Endothelial cell of umbilical vein (primary cell): Measurements from ENCODE around the gene ALKBH7. TPM values are rescaled to one million over a fixed set of nuclear protein-coding genes. Genes with fewer than 3 reads are reported as not detected.

Experiments
- BruUV-seq: library from RNA; stranded (reverse); fragments of 400-500 nt; replicated peaks from 2 replicates; lab custom pipeline; 2021; lab: Mats Ljungman, UMichigan
- CTCF ChIA-PET: fragments of 300-600, 350-600 bp; sonication (Branson Sonifier 250); formaldehyde crosslinking; loops from one replicate; lab custom pipeline; 2021; ENCODE audit warnings: antibody characterized with exemption, inconsistent platforms; lab: Charles Lee
- POLR2A ChIA-PET: fragments of 300-600, 350-600 bp; sonication (Branson Sonifier 250); formaldehyde crosslinking; loops from one replicate; lab custom pipeline; 2021; ENCODE audit warnings: antibody characterized with exemption, inconsistent platforms; lab: Charles Lee
- DNase-seq: peaks from one replicate; pipeline ENCODE4 v3.0.0-alpha.2; 2011; ENCODE audit warnings: low read depth, low spot score
- FAIRE-seq: peaks from 2 replicates; lab custom pipeline; 2011; peaks lifted over from hg19 to GRCh38; lab: Jason Lieb, UNC
- H2AFZ ChIP-seq: 2 replicates; pipeline ENCODE4 v1.6.0; 2012; ENCODE audit warnings: low read depth, low read length, control low read depth, inconsistent platforms
- H3K27ac ChIP-seq: 2 replicates; pipeline ENCODE4 v1.5.1; 2011; ENCODE audit warnings: low read depth, mild to moderate bottlenecking, control low read depth, low read length, moderate library complexity; ENCODE audit not compliant: insufficient read depth
- H3K27me3 ChIP-seq, 2 experiments: 2 replicates each; pipeline versions ENCODE4 v1.6.0 to v1.6.1; 2011; ENCODE audit warnings: low read length in 2 of 2, mixed read lengths in 1 of 2; ENCODE audit not compliant: control insufficient read depth in 2 of 2, insufficient read depth in 2 of 2
- H3K36me3 ChIP-seq, 2 experiments: 2 replicates in 1 of 2; 3 replicates in 1 of 2; pipeline ENCODE4 v1.5.1; 2011; ENCODE audit warnings: low read length in 2 of 2, mild to moderate bottlenecking in 1 of 2, moderate library complexity in 1 of 2; ENCODE audit not compliant: control insufficient read depth in 2 of 2, insufficient read depth in 2 of 2; ENCODE audit errors: extremely low read depth in 1 of 2
- H3K4me1 ChIP-seq: 3 replicates; pipeline ENCODE4 v1.5.1; 2011; ENCODE audit warnings: mild to moderate bottlenecking, low read length; ENCODE audit not compliant: control insufficient read depth, insufficient read depth; ENCODE audit errors: extremely low read depth
- H3K4me2 ChIP-seq: 2 replicates; pipeline ENCODE4 v1.6.1; 2011; ENCODE audit warnings: low read length, control low read depth, mixed read lengths; ENCODE audit not compliant: insufficient read depth
- H3K4me3 ChIP-seq, 3 experiments: fragments of 200-600 bp in 1 of 3; sonication (generic), shearing (Covaris generic) in 1 of 3; replicated peaks in 1 of 3; 2 replicates each; pipeline ENCODE4 v1.5.1; 2011 to 2016; ENCODE audit warnings: control low read depth in 3 of 3, low read length in 3 of 3, mild to moderate bottlenecking in 2 of 3, inconsistent platforms in 1 of 3, low read depth in 1 of 3, moderate library complexity in 1 of 3; ENCODE audit not compliant: insufficient read depth in 1 of 3
- H3K79me2 ChIP-seq: 2 replicates; pipeline ENCODE4 v1.6.0; 2012; ENCODE audit warnings: low read length, inconsistent platforms; ENCODE audit not compliant: control insufficient read depth, insufficient read depth
- H3K9ac ChIP-seq: replicated peaks from 2 replicates; pipeline ENCODE3; 2011; ENCODE audit warnings: low read length, control low read depth; ENCODE audit not compliant: insufficient read depth; ENCODE audit errors: extremely low read depth
- H3K9me1 ChIP-seq: replicated peaks from 3 replicates; pipeline ENCODE4 v1.6.0; 2011; ENCODE audit warnings: mild to moderate bottlenecking, low read length; ENCODE audit not compliant: control insufficient read depth, insufficient read depth; ENCODE audit errors: extremely low read depth
- H3K9me3 ChIP-seq: replicated peaks from 2 replicates; pipeline ENCODE4 v1.5.1; 2012; ENCODE audit warnings: low read length, inconsistent platforms; ENCODE audit not compliant: control insufficient read depth, insufficient read depth
- H4K20me1 ChIP-seq: replicated peaks from 2 replicates; pipeline ENCODE3; 2011; ENCODE audit warnings: mild to moderate bottlenecking, low read length; ENCODE audit not compliant: control insufficient read depth, insufficient read depth; ENCODE audit errors: extremely low read depth
- FOS ChIP-seq: IDR thresholded peaks from 2 replicates; pipeline ENCODE4 v1.6.1; 2011; ENCODE audit warnings: mild to moderate bottlenecking, low read length, moderate library complexity, borderline replicate concordance; ENCODE audit not compliant: insufficient read depth
- JUN ChIP-seq: IDR thresholded peaks from 2 replicates; pipeline ENCODE4 v1.6.1; 2011; ENCODE audit warnings: borderline replicate concordance, low read depth; ENCODE audit not compliant: insufficient read length, insufficient read depth
- POLR2A ChIP-seq: IDR thresholded peaks from 2 replicates; pipeline ENCODE4 v1.6.1; 2012; ENCODE audit warnings: low read depth, mild to moderate bottlenecking, control low read depth, low read length
- POLR2AphosphoS5 ChIP-seq: IDR thresholded peaks from 2 replicates; pipeline ENCODE4 v1.6.1; 2012; ENCODE audit warnings: low read depth, mild to moderate bottlenecking, control low read depth, low read length, moderate library complexity; ENCODE audit not compliant: insufficient read depth
- dilution Hi-C: fragments of 300-500 bp; cut with MboI; formaldehyde crosslinking; loops from one replicate; pipeline ENCODE4 v1.15.0; 2019; ENCODE audit warnings: low sequenced_read_pairs; ENCODE audit not compliant: extremely low pct_ligation_motif_present
- intact Hi-C: fragments of 100-400 bp; cut with micrococcal nuclease; formaldehyde crosslinking; loops from one replicate; pipeline ENCODE4 v1.10.0; 2022
- polyA plus RNA-seq, 4 experiments: library from polyadenylated mRNA; depleted of rRNA in 3 of 4; stranded (reverse) in 3 of 4; unstranded in 1 of 4; fragments of >200 nt; gene quantifications; 2 replicates each; pipeline versions ENCODE4 v1.2.1 to v1.2.3, GENCODE V29; 2011 to 2012; ENCODE audit warnings: missing spikeins in 1 of 4
- total RNA-seq: library from RNA; stranded (reverse); gene quantifications from 2 replicates; pipeline ENCODE4 v1.2.3, GENCODE V29; 2021
- TF ChIP-seq, protein P1 (sequence below), 2 donors: IDR thresholded peaks; 1 replicate in 1 of 2; 2 replicates in 1 of 2; pipeline ENCODE4 v1.5.1; 2011; ENCODE audit warnings: low read length in 2 of 2, mild to moderate bottlenecking in 2 of 2, moderate library complexity in 2 of 2, control low read depth in 1 of 2, inconsistent platforms in 1 of 2, low read depth in 1 of 2; ENCODE audit not compliant: insufficient read depth in 1 of 2; ENCODE audit errors: extremely low read depth in 1 of 2

The ALKBH7 gene
- total and polyA plus RNA-seq, 2 donors (not counting 3 experiments of a cell fraction or from before 2014, with no cell fraction given), result 48.8 to 59.4 TPM

DNA sequence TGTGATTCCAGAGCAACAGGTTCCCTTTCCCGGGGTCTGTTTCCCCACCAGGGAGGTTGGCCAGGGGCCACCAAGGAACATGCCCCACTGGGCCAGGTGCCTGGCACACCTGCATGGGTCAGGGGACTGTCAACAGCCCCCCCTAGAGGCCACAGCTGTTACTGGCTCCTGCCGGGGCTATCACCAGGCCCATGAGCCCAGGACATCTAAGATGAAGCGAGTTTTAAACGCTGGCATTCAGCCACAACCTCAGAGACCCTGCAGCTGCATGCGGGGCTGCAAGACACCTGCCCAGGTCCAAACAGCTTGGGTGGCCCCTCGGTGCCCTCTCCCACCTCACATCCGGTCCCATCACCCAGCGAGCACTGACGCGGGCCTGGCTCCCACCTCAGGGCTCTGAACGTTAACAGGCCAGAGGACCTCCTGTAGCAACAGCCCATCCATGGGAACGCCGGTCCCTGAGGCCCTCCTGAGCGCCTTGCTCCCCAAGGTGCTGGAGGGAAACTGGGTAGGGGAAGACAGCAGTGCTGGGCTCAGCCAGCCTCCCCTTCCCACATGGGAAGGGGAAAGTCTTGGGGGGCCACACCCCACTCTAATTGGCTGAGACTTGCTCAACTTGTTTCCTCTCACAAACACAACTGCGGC lies 40.0 kb downstream of the ALKBH7 start:
- H4K20me1 ChIP-seq, result no peaks in the 10 kb centered on the region
- no peak overlapping the region for H3K4me3 ChIP-seq
- H3K36me3 ChIP-seq, result peaks cover 14 to 28% of the 10 kb centered on the region in 2 experiments
- H2AFZ ChIP-seq, result no peak overlapping the region
- ChIA-PET CTCF (interaction anchor here (1.0 kb wide), 1 partner anchor 12 kb away, joined by 5 read pairs; the partner anchor contains the start of gene KHSRP), POLR2A (no interaction called here)
- H3K9me3 ChIP-seq, result no peaks in the 10 kb centered on the region
- no peak for TF ChIP-seq JUN
- peak; percentile 14 for TF ChIP-seq POLR2A
- TF ChIP-seq, protein P1, sequence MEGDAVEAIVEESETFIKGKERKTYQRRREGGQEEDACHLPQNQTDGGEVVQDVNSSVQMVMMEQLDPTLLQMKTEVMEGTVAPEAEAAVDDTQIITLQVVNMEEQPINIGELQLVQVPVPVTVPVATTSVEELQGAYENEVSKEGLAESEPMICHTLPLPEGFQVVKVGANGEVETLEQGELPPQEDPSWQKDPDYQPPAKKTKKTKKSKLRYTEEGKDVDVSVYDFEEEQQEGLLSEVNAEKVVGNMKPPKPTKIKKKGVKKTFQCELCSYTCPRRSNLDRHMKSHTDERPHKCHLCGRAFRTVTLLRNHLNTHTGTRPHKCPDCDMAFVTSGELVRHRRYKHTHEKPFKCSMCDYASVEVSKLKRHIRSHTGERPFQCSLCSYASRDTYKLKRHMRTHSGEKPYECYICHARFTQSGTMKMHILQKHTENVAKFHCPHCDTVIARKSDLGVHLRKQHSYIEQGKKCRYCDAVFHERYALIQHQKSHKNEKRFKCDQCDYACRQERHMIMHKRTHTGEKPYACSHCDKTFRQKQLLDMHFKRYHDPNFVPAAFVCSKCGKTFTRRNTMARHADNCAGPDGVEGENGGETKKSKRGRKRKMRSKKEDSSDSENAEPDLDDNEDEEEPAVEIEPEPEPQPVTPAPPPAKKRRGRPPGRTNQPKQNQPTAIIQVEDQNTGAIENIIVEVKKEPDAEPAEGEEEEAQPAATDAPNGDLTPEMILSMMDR (IDR thresholded peaks at IDR 0.05; ENCODE audit: extremely low read depth in 1 of 2, insufficient read depth in 1 of 2, low read depth in 1 of 2, low read length in 2 of 2), result peak; percentile 49 to 72
- peak; percentile 23 for TF ChIP-seq POLR2AphosphoS5
- no peaks in the 10 kb centered on the region for H3K27me3 ChIP-seq
- no peak overlapping the region for H3K27ac ChIP-seq
- no peaks in the 10 kb centered on the region for H3K79me2 ChIP-seq
- intact Hi-C loops, result no loop called here
- no peaks in the 10 kb centered on the region for H3K4me1 ChIP-seq
- H3K9me1 ChIP-seq, result no peaks in the 10 kb centered on the region
- H3K4me2 ChIP-seq, result no peak overlapping the region
- no TSS peak for BruUV-seq
- DNase-seq (no peak), FAIRE-seq (no peak)
- no peak overlapping the region for H3K9ac ChIP-seq
- dilution Hi-C loops, result no loop called here

DNA sequence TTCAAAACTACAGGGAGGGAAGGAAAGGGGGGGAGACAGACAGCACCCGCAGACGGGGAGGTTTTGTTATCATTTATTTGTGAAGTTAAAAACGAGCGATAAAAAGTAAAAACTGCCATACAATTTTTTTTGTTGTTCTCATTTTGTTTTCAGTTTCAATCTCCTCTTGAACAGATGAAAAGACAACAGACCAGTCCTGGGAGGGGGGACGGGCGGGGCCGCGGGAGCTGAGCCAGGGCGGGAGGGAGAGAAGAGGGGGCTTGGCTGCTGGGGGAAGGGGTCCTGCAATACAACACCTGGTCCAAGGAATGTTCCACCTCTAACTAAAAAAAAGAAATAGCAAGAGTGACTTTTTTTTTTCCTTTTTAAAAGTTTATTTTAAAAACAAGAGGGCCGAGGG lies 40.7 kb downstream of the ALKBH7 start:
- FAIRE-seq (no peak), DNase-seq (no peak)
- Histone ChIP-seq H2AFZ (no peak overlapping the region), H3K9ac (no peak overlapping the region), H3K27ac (no peak overlapping the region), H3K36me3 (peaks cover 19 to 35% of the 10 kb centered on the region in 2 experiments), H3K4me2 (no peak overlapping the region), H4K20me1 (no peaks in the 10 kb centered on the region), H3K4me1 (no peaks in the 10 kb centered on the region), H3K9me3 (no peaks in the 10 kb centered on the region), H3K9me1 (no peaks in the 10 kb centered on the region), H3K79me2 (no peaks in the 10 kb centered on the region), H3K27me3 (no peaks in the 10 kb centered on the region), H3K4me3 (no peak overlapping the region)
- dilution Hi-C loops, result no loop called here
- CTCF ChIA-PET, result no interaction called here
- POLR2A ChIA-PET, result no interaction called here
- BruUV-seq, result no TSS peak
- TF ChIP-seq FOS (no peak), JUN (no peak)
- TF ChIP-seq, protein P1 (IDR thresholded peaks at IDR 0.05; ENCODE audit: extremely low read depth in 1 of 2, insufficient read depth in 1 of 2, low read depth in 1 of 2, low read length in 2 of 2), result no peak
- intact Hi-C loops, result no loop called here
